Erythroblast (primary cell): Measurements from ENCODE around the gene MACROD2.

Experiments used
- GATA1 ChIP-seq: IDR thresholded peaks from 2 replicates; pipeline ENCODE4 v1.6.1; 2011; ENCODE audit warnings: low read depth, mild to moderate bottlenecking, control low read depth, low read length, moderate library complexity
- POLR2A ChIP-seq: IDR thresholded peaks from 2 replicates; pipeline ENCODE4 v1.6.1; 2011; ENCODE audit warnings: mild to moderate bottlenecking, low read length

- TF ChIP-seq POLR2A (no peak), GATA1 (no peak)
Observed at GRCh38 chr20:14673164-14673563, 677.8 kb downstream of the MACROD2 start.
